ENCODE measurements around the gene APOL6.
"Not testable (repeated sequence)": the region's sequence is repeated elsewhere in the genome, so short reads cannot be mapped to it uniquely, and the experiment has no call there.

APOL6 gene

GRCh38 chr22:35641494-35642120 is 6.6 kb upstream of the APOL6 start:
- no peak for DNase-seq

GRCh38 chr22:35642305-35642741 is 5.9 kb upstream of the APOL6 start:
- DNase-seq: no peak

DNA sequence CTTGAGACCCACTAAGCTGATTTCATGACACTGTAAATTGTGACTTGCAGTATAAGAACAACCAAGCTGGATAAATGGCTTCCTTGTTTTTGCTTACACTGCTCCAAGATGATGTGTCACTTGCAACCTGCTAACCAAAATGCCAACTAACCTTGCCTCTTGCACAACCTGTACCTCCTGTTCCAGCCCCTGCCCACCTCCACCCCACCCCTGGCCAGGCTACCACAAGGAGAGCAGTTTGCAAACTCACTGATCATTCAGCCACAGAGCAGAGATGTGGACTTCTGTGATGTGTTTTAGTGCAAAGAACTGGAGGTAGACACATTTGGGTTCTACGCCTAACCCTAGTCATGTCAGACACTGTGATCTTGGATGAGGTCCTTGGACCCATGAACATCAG is 4.3 kb upstream of the APOL6 start:
- no peak for DNase-seq

DNA sequence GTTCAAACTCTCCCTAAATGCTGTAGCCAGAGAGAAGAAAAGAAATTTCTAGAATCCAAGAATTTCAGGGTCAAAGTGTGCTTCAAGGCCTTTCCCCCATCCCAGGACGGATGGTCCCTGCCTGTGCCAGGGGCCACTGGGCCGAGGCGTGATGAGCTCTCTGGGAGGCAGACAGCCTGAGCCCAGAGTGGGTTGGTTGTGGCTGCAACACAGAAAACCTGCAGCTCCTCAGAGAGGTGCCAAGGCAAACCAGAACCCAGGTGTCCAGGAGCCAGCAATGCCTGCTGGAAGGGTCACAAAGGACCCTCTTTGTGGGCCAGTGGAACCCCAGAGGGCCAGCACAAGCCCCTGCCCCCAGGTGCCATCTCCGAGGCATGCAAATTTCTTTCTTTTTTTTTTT is 2.6 kb upstream of the APOL6 start:
- DNase-seq: no peak

DNA sequence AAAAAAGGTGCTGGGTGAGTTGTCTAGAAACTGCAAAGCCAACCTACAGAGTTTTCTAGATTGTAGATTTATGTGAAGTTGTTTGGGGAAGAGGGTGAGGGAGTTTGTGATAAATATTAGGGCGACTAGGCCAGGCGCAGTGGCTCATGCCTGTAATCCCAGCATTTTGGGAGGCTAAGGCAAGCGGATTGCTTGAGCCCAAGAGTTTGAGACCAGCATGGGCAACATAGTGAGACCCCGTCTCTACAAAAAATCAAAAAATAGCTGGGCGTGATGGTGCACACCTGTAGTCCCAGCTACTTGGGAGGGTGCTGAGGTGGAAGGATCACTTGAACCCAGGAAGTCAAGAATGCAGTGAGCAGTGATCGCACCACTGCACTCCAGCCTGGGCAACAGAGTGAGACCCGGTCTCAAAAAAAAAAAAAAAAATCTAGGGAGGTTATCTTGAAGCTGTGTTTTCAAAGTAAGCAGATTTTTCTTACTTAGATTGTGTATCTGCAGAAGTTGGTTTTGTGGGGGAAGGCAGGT is 844 bp downstream of the APOL6 start:
- no peak for DNase-seq

DNA sequence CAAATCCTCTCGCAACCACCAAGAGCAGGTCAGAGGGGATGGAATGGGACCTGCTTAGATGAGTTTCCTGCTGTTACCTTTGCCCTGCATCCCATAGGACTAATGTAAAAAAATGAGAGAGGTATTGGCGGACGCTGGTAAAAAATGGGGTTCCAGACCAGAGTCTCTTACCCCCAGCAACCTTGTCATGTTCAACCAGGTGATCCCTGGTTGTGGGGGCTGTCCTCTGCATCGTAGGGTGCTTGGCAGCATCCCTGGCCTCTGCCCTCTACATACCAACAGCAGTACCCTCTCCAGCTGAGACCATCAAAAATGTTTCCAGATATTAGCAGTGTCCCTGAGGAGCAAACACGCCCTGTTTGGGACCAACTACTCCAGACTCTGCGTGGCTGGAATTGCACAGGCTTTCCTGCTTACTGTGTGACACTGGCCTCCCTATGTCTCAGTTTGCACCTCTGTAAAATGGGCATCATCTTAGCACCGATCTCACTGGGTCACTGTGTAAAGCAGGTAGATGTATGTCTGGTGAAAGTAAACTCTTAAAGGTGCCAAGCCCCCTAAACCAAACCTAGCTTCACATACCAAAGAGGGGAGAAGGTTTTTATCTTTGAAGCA is 1.5 kb downstream of the APOL6 start:
- DNase-seq: no peak

DNA sequence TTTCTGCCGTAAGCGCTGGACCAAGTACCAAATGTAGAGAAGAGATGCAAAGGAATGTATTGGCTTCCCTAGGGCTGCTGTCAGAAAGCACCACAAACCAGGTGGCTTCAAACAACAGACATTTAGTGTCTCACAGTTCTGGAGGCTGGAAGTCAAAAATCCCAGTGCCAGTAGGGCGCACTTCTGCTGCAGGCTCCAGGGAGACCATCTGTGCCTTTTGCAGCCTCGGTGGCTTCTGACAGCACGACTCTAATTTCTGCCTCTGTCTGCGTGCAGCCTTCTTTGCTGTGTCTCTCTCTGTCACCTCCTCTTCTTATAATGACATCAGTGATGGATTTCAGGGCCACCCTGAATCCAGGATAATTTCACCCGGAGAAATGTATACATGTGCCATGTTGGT is 2.8 kb downstream of the APOL6 start:
- DNase-seq: no peak

- no peak for DNase-seq
These were observed 5.6 kb downstream of the APOL6 start for GRCh38 chr22:35653824-35654223.

DNA sequence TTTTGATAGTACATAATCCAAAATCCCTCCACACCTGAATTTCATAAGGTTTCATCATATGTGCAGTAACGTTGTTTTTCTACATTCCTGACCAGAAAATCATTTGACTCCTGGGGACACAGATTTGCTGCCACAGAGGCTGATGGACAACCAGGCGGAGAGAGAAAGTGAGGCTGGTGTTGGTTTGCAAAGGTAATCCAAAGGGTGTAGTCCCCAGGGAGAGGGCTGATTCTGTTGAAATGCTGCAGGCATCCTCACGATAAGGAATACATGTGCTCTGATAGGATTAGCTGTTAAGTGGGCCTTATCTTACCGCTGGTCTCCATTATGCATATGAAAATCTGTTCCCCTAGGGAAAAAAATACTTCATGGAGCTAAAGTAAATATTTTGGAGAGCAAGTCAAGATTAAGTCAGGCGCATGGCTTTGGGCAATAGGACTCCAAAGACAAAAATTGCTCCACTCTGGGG is 8.1 kb downstream of the APOL6 start:
- DNase-seq: no peak

GRCh38 chr22:35657571-35658312 is 9.5 kb downstream of the APOL6 start:
- DNase-seq: no peak

DNA sequence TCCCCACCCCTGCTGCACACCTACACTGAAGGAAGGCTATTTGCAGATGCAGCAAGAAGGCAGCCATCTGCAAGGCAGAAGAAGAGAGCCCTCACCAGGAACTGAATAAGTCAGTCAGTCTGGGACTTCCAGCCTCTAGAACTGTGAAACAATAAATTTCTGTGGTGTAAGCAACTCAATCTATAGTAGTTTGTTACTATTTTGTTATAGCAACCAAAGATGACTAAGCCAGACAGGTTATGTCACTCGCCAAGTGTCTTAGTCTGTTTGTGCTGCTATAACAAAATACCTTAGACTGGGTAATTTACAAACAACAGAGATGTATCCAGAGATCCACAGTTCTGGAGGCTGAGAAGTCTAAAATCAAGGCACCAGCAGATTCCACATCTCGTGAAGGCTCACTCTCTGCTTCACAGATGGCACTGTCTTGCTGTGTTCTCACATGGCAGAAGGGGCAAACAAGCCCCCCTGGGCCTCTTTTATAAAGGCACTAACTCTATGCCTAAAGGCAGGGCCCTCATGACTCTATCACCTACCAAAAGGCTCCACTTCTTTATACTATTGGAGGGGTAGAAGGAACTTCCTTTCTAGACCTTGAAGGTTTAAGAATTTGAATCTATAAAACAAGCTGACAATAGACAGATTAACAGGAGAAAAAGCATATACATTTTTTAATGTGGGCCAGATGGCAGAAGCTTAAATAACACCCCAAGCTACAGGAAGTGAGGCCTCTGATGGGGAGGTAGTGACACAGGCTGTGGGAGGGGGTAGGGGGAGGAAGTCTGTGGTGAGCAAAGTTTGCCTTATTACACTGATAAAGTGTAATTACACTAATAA is 12.3 kb downstream of the APOL6 start:
- peak; percentile 56 for DNase-seq

GRCh38 chr22:35661464-35661863 is 13.2 kb downstream of the APOL6 start:
- no peak for DNase-seq

DNA sequence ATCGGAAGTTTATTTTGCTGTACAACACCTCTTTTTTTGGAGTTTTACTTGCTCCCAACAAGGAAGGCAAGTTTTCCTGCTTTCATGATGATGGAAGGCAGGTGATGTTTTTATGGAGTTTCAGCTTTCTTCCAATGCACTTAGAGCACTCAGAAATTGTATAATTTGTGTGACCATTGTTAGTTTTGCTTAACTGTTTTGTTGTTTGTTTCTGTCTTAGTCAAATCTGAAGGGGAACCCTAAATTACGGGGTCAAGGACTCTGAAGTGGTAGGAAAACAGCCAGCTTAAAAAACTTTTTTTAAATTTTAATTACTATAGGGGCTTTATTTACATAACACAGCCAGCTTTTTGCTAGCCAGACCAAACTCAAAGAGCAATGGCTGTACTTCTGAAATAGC is 14.7 kb downstream of the APOL6 start:
- no peak for DNase-seq

GRCh38 chr22:35663371-35663770 is 15.1 kb downstream of the APOL6 start:
- no peak for DNase-seq

- DNase-seq: no peak
These were observed 16.8 kb downstream of the APOL6 start for GRCh38 chr22:35664955-35665587.

DNA sequence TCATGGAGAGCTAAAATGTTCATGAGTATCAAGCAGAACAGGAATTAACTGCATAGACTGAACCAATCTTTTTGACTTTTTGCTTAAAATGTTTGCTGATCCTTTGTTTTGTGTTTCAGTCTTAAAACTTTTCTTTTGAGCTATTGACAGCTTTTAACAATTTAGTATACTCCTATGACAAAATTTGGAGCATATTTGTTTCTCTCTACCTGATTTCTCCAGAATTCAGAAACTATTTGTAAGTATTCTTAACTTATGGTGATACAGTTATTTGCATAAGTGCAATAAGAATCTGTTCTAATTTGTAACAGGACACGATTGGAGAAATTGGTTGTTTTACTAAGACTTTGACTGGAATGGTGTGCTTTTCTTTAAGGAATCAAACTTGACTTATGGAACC is 18.5 kb downstream of the APOL6 start:
- DNase-seq: not testable (repeated sequence)

- DNase-seq: no peak
These were observed 26.1 kb downstream of the APOL6 start for GRCh38 chr22:35674335-35674734.

DNA sequence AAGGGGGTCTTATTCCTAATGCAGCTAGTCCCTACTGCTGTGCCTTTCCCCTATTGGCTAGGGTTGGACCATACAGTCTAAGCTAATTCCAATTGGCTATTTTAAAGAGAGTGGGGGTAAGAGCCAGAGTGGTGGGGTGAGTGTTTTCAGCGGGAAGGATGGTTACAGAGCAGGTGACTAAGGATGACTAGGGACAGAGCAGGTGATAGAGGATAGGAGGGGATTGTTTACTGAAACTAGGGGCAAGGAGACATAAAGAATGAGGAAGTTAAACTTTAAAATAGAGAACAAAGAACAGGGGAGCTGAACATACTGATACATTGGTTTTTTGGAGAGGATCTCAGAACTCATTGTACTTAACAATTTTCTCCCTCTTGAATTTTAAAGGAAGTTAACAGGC is 27.8 kb downstream of the APOL6 start:
- not testable (repeated sequence) for DNase-seq

- DNase-seq: no peak
These were observed 29.4 kb downstream of the APOL6 start for GRCh38 chr22:35677460-35678187.

DNA sequence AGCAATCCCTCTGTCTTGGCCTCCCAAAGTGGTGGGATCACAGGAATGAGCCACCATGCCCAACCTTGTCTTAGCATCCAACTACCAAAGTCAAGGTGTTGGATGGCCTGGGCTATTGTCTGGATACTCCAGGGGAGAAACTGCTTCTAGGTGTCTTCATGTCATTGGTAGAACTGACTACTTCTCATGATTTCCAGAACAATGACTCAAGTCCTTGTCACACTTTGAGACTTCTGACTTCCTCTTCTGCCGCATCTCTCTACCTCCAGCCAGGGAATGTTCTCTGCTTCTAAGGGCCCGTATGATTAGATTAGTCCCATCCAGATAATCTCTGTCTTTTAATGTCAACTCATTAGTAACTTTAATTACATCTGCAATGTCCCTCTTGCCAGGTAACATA is 30.6 kb downstream of the APOL6 start:
- DNase-seq: no peak

DNA sequence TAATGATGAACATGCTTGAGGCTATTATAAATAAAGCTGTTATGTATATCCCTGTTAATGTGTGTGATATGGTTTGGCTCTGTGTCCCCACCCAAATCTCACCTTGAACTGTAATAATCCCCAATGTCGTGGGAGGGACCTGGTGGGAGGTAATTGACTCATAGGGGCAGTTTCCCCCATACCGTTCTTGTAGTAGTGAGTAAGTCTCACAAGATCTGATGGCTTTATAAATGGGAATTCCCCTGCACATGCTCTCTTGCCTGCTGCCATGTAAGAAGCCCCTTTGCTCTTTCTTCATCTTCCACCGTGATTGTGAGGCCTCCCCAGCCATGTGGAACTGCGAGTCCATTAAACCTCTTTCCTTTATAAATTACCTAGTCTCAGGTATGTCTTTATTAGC is 31.2 kb downstream of the APOL6 start:
- DNase-seq: not testable (repeated sequence)
